Karpas-422 (cell line): Measurements from ENCODE around the gene IL10. TPM values are rescaled to one million over a fixed set of nuclear protein-coding genes. Genes with fewer than 3 reads are reported as not detected.
A peak's percentile ranks its signal among the peaks of the same experiment; 100 is the strongest.

Experiments used
- DNase-seq: peaks from one replicate; pipeline ENCODE4 v3.0.0-alpha.2; 2015
- H2AFZ ChIP-seq: fragments of 200-600 bp; sonication (generic); 2 replicates; pipeline ENCODE4 v1.6.1; 2014; ENCODE audit warnings: antibody characterized with exemption, low read length, mixed read lengths
- H3K27ac ChIP-seq: fragments of 200-600 bp; sonication (generic); 2 replicates; pipeline ENCODE4 v1.5.1; 2014; ENCODE audit warnings: mild to moderate bottlenecking, low read length, moderate library complexity
- H3K27me3 ChIP-seq: fragments of 200-600 bp; sonication (generic); 2 replicates; pipeline ENCODE4 v1.6.1; 2014; ENCODE audit warnings: low read length, mixed read lengths
- H3K36me3 ChIP-seq: fragments of 200-600 bp; sonication (generic); 2 replicates; pipeline ENCODE4 v1.6.1; 2014; ENCODE audit warnings: low read length, mixed read lengths; ENCODE audit not compliant: insufficient read depth
- H3K4me1 ChIP-seq: fragments of 200-600 bp; sonication (generic); 2 replicates; pipeline ENCODE4 v1.6.1; 2014; ENCODE audit warnings: mild to moderate bottlenecking, low read length, mixed read lengths
- H3K4me2 ChIP-seq: fragments of 200-600 bp; sonication (generic); 2 replicates; pipeline ENCODE4 v1.6.1; 2014; ENCODE audit warnings: low read length, low read depth, mild to moderate bottlenecking; ENCODE audit not compliant: poor library complexity, severe bottlenecking
- H3K4me3 ChIP-seq: fragments of 200-600 bp; sonication (generic); 2 replicates; pipeline ENCODE4 v1.5.1; 2014; ENCODE audit warnings: mild to moderate bottlenecking, antibody characterized with exemption, low read length, mixed read lengths
- H3K79me2 ChIP-seq: fragments of 200-600 bp; sonication (generic); 2 replicates; pipeline ENCODE4 v1.6.1; 2014; ENCODE audit warnings: mild to moderate bottlenecking, low read length, mixed read lengths
- H3K9ac ChIP-seq: fragments of 200-600 bp; sonication (generic); 2 replicates; pipeline ENCODE4 v1.6.0; 2014; ENCODE audit warnings: low read length
- H3K9me2 ChIP-seq: fragments of 200-600 bp; sonication (generic), shearing (Covaris generic); replicated peaks from 2 replicates; pipeline ENCODE4 v1.6.0; 2014; ENCODE audit warnings: mild to moderate bottlenecking, low read length, moderate library complexity; ENCODE audit not compliant: insufficient read depth
- H3K9me3 ChIP-seq: fragments of 300-700, 200-600 bp; sonication (generic); 2 replicates; pipeline ENCODE4 v1.6.1; 2014; ENCODE audit warnings: low read length, mixed read lengths
- H4K20me1 ChIP-seq: fragments of 200-600 bp; sonication (generic); 2 replicates; pipeline ENCODE4 v1.6.1; 2014; ENCODE audit warnings: mild to moderate bottlenecking, antibody characterized with exemption, low read length, low read depth; ENCODE audit not compliant: insufficient read depth
- total RNA-seq: library from RNA; depleted of rRNA; stranded (reverse); fragments of >200 nt; shearing (Covaris generic); gene quantifications from 2 replicates; pipeline ENCODE4 v1.2.3, GENCODE V29; 2014; ENCODE audit warnings: low replicate concordance

The IL10 gene
- total RNA-seq, 1 experiment from 2014 or later, result not detected

- Histone ChIP-seq H3K9me2 (no peaks in the 10 kb centered on the region), H3K4me1 (no peaks in the 10 kb centered on the region), H3K27me3 (no peaks in the 10 kb centered on the region), H3K9me3 (no peaks in the 10 kb centered on the region), H3K9ac (no peak overlapping the region), H3K79me2 (no peaks in the 10 kb centered on the region), H3K36me3 (no peaks in the 10 kb centered on the region), H3K4me2 (no peak overlapping the region), H2AFZ (no peak overlapping the region), H3K4me3 (no peak overlapping the region), H3K27ac (no peak overlapping the region), H4K20me1 (no peaks in the 10 kb centered on the region)
- peak; percentile 76 for DNase-seq
Observed at GRCh38 chr1:206797534-206798383, 25.5 kb upstream of the IL10 start.

- no peaks in the 10 kb centered on the region for H3K9me3 ChIP-seq
- no peak overlapping the region for H3K4me3 ChIP-seq
- no peak overlapping the region for H3K9ac ChIP-seq
- H4K20me1 ChIP-seq, result no peaks in the 10 kb centered on the region
- no peaks in the 10 kb centered on the region for H3K9me2 ChIP-seq
- no peaks in the 10 kb centered on the region for H3K4me1 ChIP-seq
- H3K36me3 ChIP-seq, result no peaks in the 10 kb centered on the region
- no peak overlapping the region for H3K4me2 ChIP-seq
- no peak overlapping the region for H3K27ac ChIP-seq
- H3K79me2 ChIP-seq, result no peaks in the 10 kb centered on the region
- no peak overlapping the region for H2AFZ ChIP-seq
- no peak for DNase-seq
- no peaks in the 10 kb centered on the region for H3K27me3 ChIP-seq
Observed at GRCh38 chr1:206796981-206797402, 24.7 kb upstream of the IL10 start.

- no peaks in the 10 kb centered on the region for H3K9me3 ChIP-seq
- H3K9me2 ChIP-seq, result no peaks in the 10 kb centered on the region
- H3K36me3 ChIP-seq, result no peaks in the 10 kb centered on the region
- H3K9ac ChIP-seq, result no peak overlapping the region
- no peak overlapping the region for H3K27ac ChIP-seq
- no peak overlapping the region for H3K4me2 ChIP-seq
- H3K79me2 ChIP-seq, result no peaks in the 10 kb centered on the region
- H3K4me3 ChIP-seq, result no peak overlapping the region
- no peaks in the 10 kb centered on the region for H3K4me1 ChIP-seq
- H3K27me3 ChIP-seq, result no peaks in the 10 kb centered on the region
- no peak overlapping the region for H2AFZ ChIP-seq
- H4K20me1 ChIP-seq, result no peaks in the 10 kb centered on the region
- no peak for DNase-seq
Observed at GRCh38 chr1:206796116-206796515, 23.8 kb upstream of the IL10 start.

- H3K4me1 ChIP-seq, result no peaks in the 10 kb centered on the region
- no peak overlapping the region for H2AFZ ChIP-seq
- H3K4me3 ChIP-seq, result no peak overlapping the region
- no peaks in the 10 kb centered on the region for H3K27me3 ChIP-seq
- H3K79me2 ChIP-seq, result no peaks in the 10 kb centered on the region
- no peak overlapping the region for H3K4me2 ChIP-seq
- H3K9me3 ChIP-seq, result no peaks in the 10 kb centered on the region
- H3K27ac ChIP-seq, result no peak overlapping the region
- DNase-seq, result no peak
- H3K36me3 ChIP-seq, result no peaks in the 10 kb centered on the region
- no peak overlapping the region for H3K9ac ChIP-seq
- H3K9me2 ChIP-seq, result no peaks in the 10 kb centered on the region
- H4K20me1 ChIP-seq, result no peaks in the 10 kb centered on the region
Observed at GRCh38 chr1:206794294-206794908, 22.1 kb upstream of the IL10 start.

- no peaks in the 10 kb centered on the region for H3K4me1 ChIP-seq
- no peaks in the 10 kb centered on the region for H3K27me3 ChIP-seq
- no peak overlapping the region for H3K4me2 ChIP-seq
- H4K20me1 ChIP-seq, result no peaks in the 10 kb centered on the region
- no peaks in the 10 kb centered on the region for H3K79me2 ChIP-seq
- H3K27ac ChIP-seq, result no peak overlapping the region
- no peak overlapping the region for H3K4me3 ChIP-seq
- H3K9me2 ChIP-seq, result no peaks in the 10 kb centered on the region
- no peak overlapping the region for H3K9ac ChIP-seq
- H2AFZ ChIP-seq, result no peak overlapping the region
- H3K36me3 ChIP-seq, result no peaks in the 10 kb centered on the region
- no peaks in the 10 kb centered on the region for H3K9me3 ChIP-seq
- no peak for DNase-seq
Observed at GRCh38 chr1:206793620-206794019, 21.3 kb upstream of the IL10 start.

GRCh38 chr1:206792939-206793607 is 20.8 kb upstream of the IL10 start:
- H3K4me1 ChIP-seq, result no peaks in the 10 kb centered on the region
- H3K4me2 ChIP-seq, result no peak overlapping the region
- no peaks in the 10 kb centered on the region for H3K27me3 ChIP-seq
- no peak overlapping the region for H3K27ac ChIP-seq
- no peak overlapping the region for H3K4me3 ChIP-seq
- H3K9me2 ChIP-seq, result no peaks in the 10 kb centered on the region
- H3K79me2 ChIP-seq, result no peaks in the 10 kb centered on the region
- no peak for DNase-seq
- H3K36me3 ChIP-seq, result no peaks in the 10 kb centered on the region
- no peaks in the 10 kb centered on the region for H3K9me3 ChIP-seq
- no peak overlapping the region for H2AFZ ChIP-seq
- H4K20me1 ChIP-seq, result no peaks in the 10 kb centered on the region
- H3K9ac ChIP-seq, result no peak overlapping the region

GRCh38 chr1:206790502-206791250 is 18.4 kb upstream of the IL10 start:
- Histone ChIP-seq H3K4me2 (no peak overlapping the region), H3K4me1 (no peaks in the 10 kb centered on the region), H3K27me3 (no peaks in the 10 kb centered on the region), H3K27ac (no peak overlapping the region), H3K9ac (no peak overlapping the region), H3K4me3 (no peak overlapping the region), H3K9me3 (no peaks in the 10 kb centered on the region), H3K79me2 (no peaks in the 10 kb centered on the region), H3K36me3 (no peaks in the 10 kb centered on the region), H4K20me1 (no peaks in the 10 kb centered on the region), H2AFZ (no peak overlapping the region), H3K9me2 (no peaks in the 10 kb centered on the region)
- no peak for DNase-seq
